GM13977 (cell line): Measurements from ENCODE around the gene GSTM2.
A peak's percentile ranks its signal among the peaks of the same experiment; 100 is the strongest.
"Not testable (repeated sequence)": the region's sequence is repeated elsewhere in the genome, so short reads cannot be mapped to it uniquely, and the experiment has no call there.

Source experiments
- DNase-seq: peaks from one replicate; pipeline ENCODE4 v3.0.0; 2012; ENCODE audit warnings: low spot score
- CTCF ChIP-seq: IDR thresholded peaks from 2 replicates; pipeline ENCODE4 v1.5.1; 2012; ENCODE audit warnings: mild to moderate bottlenecking, control low read depth; ENCODE audit not compliant: insufficient read depth; ENCODE audit errors: extremely low read depth, missing control alignments
- in situ Hi-C: fragments of 300-500 bp; cut with MboI; formaldehyde crosslinking; loops from one replicate; pipeline ENCODE4 v1.12.0; 2022; ENCODE audit warnings: low sequenced_read_pairs, low pct_unique_long_range_greater_than_20kb, mixed read lengths, inconsistent platforms; ENCODE audit not compliant: unreplicated experiment

GSTM2 gene

GRCh38 chr1:109704173-109704572 is 36.3 kb downstream of the GSTM2 start:
- peak; percentile 19 for TF ChIP-seq CTCF
- in situ Hi-C loops = no loop called here
- DNase-seq = no peak

GRCh38 chr1:109705411-109705810 is 37.6 kb downstream of the GSTM2 start:
- DNase-seq = no peak
- no peak for TF ChIP-seq CTCF
- in situ Hi-C loops = no loop called here

- in situ Hi-C loops, DNase-seq: not testable (repeated sequence)
Observed at GRCh38 chr1:109708949-109709348, 41.1 kb downstream of the GSTM2 start.

- DNase-seq, in situ Hi-C loops: not testable (repeated sequence)
Observed at GRCh38 chr1:109709822-109710221, 42.0 kb downstream of the GSTM2 start.

GRCh38 chr1:109711593-109712320 is 43.9 kb downstream of the GSTM2 start, which contains the start of gene GSTM5:
GSTM5 (plus strand) TSS chr1:109712251; CDS start chr1:109712313, 62 bp downstream.
- in situ Hi-C loops, DNase-seq: not testable (repeated sequence)

- DNase-seq = peak; percentile 4
- no peak for TF ChIP-seq CTCF
- in situ Hi-C loops = no loop called here
Observed at GRCh38 chr1:109712321-109712864, 44.5 kb downstream of the GSTM2 start.

- in situ Hi-C loops = no loop called here
- TF ChIP-seq CTCF = no peak
- peak; percentile 3 for DNase-seq
Observed at GRCh38 chr1:109713636-109714035, 45.8 kb downstream of the GSTM2 start.

GRCh38 chr1:109714661-109715372 is 47.0 kb downstream of the GSTM2 start:
- no peak for TF ChIP-seq CTCF
- in situ Hi-C loops = no loop called here
- peak; percentile 4 for DNase-seq
